Vagina (tissue), 2 donors: ENCODE data around the gene LOXL4.

Experiments
- CTCF ChIP-seq, 3 experiments: fragments of 450-650 bp in 2 of 3; fragments of 200-600 bp in 1 of 3; sonication (generic) in 1 of 3; IDR thresholded peaks; one replicate each; pipeline ENCODE4 v1.5.1; 2017 to 2019; ENCODE audit warnings: antibody characterized with exemption in 3 of 3, mild to moderate bottlenecking in 2 of 3, moderate library complexity in 2 of 3
- POLR2A ChIP-seq, 2 donors: fragments of 450-650 bp; IDR thresholded peaks; one replicate each; pipeline ENCODE4 v1.6.1; 2017; ENCODE audit warnings: antibody characterized with exemption in 2 of 2, mild to moderate bottlenecking in 2 of 2, moderate library complexity in 2 of 2
- POLR2AphosphoS5 ChIP-seq, 2 donors: sonication (generic); formaldehyde crosslinking; IDR thresholded peaks; one replicate each; pipeline ENCODE4 v1.9.0; 2017; ENCODE audit warnings: antibody characterized with exemption in 2 of 2, mild to moderate bottlenecking in 2 of 2, low read depth in 1 of 2; ENCODE audit not compliant: insufficient read depth in 1 of 2

GRCh38 chr10:98258683-98259454 lies 9.1 kb downstream of the LOXL4 start:
- no peak for TF ChIP-seq CTCF (IDR thresholded peaks at IDR 0.05)
- TF ChIP-seq POLR2A (IDR thresholded peaks at IDR 0.05) = no peak
- TF ChIP-seq POLR2AphosphoS5 (IDR thresholded peaks at IDR 0.05; ENCODE audit: insufficient read depth in 1 of 2, low read depth in 1 of 2) = no peak
